CD4-positive, alpha-beta T cell treated with Interleukin-12 subunit alpha and Interleukin-12 subunit beta, for 1 hour (primary cell): Measurements from ENCODE around the gene WDR35.
A peak's percentile ranks its signal among the peaks of the same experiment; 100 is the strongest.

Source experiments
- DNase-seq: peaks from one replicate; pipeline ENCODE4 v3.0.0-alpha.2; 2020

Gene WDR35

GRCh38 chr2:19865151-19865550, 124.8 kb downstream of the WDR35 start:
- DNase-seq = no peak

GRCh38 chr2:19864381-19864780, 125.5 kb downstream of the WDR35 start:
- DNase-seq = no peak

- DNase-seq = peak; percentile 71
Measured at GRCh38 chr2:19863303-19864041, 126.4 kb downstream of the WDR35 start.

- no peak for DNase-seq
Measured at GRCh38 chr2:19861813-19862212, 128.1 kb downstream of the WDR35 start.
